GM12873 (cell line): ENCODE results near the gene MIA.

ENCODE experiments used
- CTCF ChIP-seq: IDR thresholded peaks from 2 replicates; pipeline ENCODE4 v1.5.1; 2012; ENCODE audit warnings: low read depth, mild to moderate bottlenecking, moderate library complexity, low read length, control low read depth; ENCODE audit not compliant: insufficient read depth; ENCODE audit errors: missing control alignments

The MIA gene

GRCh38 chr19:40743926-40744325 is 31.4 kb upstream of the MIA start:
- no peak for TF ChIP-seq CTCF

DNA sequence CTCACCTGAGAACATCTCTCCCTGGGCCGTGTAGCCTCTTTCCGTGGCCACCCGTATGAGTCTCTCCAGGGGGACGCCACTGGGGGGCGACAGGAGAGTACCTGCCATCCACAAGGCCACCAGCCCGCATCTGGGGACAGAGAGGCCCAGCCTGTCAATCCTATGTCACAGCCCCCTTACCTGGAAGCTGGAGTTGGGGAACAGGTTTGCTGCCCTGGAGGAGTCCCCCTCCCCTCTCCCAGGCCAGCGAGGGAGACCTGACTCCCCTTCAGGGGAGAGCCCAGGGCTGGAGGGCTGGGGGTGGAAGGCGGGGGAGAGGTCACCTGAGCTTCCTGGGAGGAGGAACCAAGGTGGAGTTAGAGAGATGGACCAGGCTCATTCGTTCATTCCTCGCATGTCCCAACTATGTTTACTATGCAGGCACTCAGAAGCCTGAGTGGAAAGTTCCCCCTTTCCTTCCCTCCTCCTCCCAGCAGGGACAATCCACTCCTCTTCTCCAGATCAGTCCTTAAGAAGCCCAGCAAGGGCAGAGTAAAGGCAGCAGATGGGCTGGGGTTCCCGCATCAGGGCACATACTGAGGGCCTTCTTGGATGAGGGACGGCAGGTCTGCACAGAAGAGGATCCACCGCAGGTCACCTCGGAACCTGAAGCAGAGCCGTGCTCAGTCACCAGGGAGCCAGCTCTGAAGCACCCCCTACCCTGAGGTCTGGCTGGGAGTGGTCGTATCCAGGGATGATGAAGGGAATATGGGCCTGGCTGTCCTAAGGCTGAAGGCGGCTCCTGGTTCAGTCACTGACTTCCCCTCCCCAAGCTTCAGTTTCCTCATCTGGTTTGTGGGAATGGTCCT is 30.5 kb upstream of the MIA start:
- no peak for TF ChIP-seq CTCF

- TF ChIP-seq CTCF, result no peak
Observed at GRCh38 chr19:40745402-40745780, 29.9 kb upstream of the MIA start.

DNA sequence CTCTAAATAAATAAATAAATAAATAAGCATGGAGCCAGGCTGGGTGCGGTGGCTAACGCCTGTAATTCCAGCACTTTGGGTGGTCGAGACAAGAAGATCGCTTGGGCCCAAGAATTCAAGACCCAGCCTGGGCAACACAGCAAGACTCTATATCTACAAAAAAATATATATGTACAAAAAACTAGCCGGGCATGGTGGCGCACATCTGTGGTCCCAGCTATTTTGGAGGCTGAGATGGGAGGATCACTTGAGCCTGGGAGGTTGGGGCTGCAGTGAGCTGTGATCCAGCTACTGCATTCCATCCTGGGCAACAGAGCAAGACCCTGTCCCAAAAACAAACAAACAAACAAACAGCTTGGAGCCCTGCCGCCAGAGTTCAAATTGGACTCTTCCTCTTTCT is 27.8 kb upstream of the MIA start:
- TF ChIP-seq CTCF, result no peak

DNA sequence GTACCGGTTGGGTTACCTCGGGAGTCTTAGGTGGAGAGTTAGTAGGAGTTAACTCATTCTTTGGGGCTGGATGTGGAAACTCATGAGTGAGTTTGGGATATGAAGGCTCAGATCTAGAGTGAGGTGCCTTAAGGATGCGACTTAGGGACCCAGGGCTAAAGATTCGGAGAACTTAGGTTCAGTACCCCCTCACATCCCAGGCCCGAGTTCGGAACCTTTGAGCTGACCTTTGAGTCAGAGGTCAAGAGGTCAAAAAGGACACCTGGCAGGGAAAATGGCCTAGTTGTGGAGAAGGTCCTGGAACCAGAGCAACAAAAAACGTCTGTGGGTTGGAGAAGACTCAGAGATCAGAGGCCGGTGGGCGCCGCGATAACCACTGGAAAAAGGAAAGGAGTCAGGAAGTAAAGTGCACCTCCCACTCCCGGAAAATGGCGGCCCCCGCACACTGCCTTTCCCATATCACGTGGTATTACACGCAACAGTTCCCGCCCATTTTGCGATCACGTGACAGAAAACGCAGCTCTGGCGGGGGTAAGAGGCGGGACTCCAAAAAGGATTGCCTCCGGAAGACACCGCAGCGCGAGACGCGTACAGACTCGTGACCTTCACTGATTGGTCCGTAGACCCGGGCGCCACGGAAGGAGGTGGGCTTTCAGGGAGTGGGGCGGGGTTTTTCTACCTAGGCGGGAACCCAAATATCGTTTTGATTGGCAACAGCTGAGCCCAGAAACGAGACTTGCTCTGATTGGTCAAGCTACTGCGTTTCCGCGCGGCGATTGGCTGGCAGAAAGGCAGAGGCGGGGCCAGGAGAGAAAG is 25.1 kb upstream of the MIA start, which contains the start of gene ACTMAP:
ACTMAP (minus strand) TSS at position 420 of the 816 bp plus-strand sequence. CDS start 674 bp downstream, outside the sequence.
- TF ChIP-seq CTCF, result no peak

DNA sequence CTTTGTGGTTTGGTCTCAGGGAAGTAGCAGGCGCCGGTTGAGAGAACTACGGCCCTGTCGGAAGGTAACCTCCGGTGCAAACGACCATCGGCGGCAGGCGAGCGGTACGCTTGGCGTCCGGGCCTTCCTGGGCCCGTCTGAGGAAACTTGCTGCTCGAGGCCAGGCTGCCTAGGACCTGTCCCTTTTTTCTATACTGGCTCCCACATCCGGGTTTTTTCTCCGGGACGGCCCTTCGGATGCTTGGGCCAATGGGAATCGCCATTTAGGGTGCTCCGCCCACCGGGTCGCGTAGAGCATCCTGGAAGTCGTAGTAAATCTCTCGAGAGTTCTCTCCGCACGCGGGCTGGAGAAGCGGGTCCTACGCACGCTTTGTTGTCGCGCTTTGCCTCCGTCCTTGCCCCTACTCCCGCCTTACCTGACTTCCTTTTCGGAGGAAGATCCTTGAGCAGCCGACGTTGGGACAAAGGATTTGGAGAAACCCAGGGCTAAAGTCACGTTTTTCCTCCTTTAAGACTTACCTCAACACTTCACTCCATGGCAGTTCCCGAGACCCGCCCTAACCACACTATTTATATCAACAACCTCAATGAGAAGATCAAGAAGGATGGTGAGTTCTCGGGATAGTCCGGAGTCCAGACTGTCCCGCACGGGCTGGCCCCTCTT is 24.3 kb upstream of the MIA start, which contains the start of gene SNRPA:
SNRPA (plus strand) TSS at position 330 of the 664 bp plus-strand sequence; CDS start at position 536, 206 bp downstream.
- TF ChIP-seq CTCF, result no peak
